GM21423 (cell line): Measurements from ENCODE around the gene IGSF9B.

ENCODE experiments used
- ATAC-seq: cut with Tn5 transposase; IDR thresholded peaks from one replicate; pipeline ENCODE4 v1.9.1; 2021; ENCODE audit warnings: mild to moderate bottlenecking, moderate library complexity; ENCODE audit not compliant: unreplicated experiment

The IGSF9B gene

DNA sequence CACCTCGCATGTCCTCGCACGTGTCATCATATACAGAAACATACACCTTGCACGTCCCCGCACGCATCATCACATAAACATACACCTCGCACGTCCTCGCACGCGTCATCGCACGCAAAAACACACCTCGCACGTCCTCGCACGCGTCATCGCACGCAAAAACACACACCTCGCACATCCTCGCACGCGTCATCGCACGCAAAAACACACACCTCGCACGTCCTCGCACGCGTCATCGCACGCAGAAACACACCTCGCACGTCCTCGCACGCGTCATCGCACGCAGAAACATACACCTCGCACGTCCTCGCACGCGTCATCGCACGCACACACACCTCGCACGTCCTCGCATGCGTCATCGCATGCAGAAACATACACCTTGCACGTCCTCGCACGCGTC is 16.7 kb downstream of the IGSF9B start:
- ATAC-seq, result no peak

DNA sequence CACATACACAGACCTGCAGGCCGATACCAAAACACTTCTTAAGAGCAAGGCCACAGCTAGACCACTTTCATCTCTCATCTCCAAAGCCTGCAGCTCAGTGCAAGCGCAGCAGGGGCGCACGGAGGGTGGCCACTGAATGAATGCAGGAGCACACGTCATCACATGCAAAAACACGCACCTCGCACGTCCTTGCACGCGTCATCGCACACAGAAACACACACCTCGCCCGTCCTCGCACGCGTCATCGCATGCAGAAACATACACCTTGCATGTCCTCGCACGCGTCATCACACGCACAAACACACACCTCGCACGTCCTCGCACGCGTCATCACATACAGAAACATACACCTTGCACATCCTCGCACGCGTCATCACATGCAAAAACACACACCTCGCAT is 17.2 kb downstream of the IGSF9B start:
- no peak for ATAC-seq

DNA sequence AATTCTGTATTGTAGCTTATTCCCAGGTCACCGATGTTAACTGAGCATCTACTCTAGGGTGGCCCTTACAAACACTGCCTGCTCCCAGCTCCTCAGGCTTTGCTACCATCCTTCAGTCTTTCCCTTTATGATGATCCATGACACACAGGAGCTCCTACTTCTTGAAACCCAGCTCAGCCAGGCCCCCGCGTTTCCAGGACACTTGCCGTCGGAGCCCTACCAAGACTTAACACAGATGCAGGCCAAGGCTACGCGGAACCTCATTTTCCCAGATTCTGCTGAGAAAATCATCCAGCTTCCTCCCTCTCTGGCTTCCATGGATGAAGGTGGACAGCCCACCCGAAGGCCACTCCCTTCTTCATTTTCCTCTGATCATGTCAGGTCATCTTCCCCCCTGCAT is 18.6 kb downstream of the IGSF9B start:
- no peak for ATAC-seq

DNA sequence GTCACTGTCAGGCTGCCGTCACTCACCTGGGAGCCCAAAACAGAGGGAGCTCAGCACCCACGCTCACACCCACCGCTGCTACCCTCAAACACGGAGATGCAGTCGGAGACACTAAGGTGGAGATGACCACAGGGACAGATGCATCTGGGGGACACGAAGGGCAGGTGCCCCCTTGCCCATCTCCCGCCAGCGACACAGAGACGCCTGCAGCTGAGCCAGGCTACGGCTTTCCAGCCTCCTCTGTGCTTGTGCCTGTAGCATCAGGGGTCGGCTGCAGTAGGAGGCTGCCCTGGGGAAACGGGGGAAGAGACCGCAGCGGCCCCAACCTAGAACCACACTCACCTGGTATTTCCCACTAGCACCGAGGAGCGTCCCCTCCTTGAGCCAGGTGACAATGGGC is 19.3 kb downstream of the IGSF9B start:
- no peak for ATAC-seq

DNA sequence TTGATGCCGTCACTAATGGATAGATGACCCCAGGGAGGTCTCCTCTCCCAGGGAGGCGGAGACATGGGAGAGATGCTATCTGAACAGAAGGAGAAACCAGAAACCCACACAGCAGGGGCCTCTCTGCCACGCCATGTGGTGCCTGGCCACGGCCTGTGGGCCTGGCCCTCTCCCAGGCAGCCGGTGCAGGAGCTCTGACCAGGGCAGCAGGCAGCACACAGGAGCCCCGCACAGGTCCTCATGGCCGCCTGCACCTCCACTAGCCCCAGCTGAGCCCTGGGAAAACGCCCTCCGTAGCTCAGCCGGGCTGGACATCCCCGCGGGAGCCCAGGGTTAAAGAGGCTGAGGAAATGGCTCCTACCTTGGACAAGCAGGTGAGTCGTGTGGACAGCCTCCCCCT is 19.8 kb downstream of the IGSF9B start:
- ATAC-seq, result no peak

DNA sequence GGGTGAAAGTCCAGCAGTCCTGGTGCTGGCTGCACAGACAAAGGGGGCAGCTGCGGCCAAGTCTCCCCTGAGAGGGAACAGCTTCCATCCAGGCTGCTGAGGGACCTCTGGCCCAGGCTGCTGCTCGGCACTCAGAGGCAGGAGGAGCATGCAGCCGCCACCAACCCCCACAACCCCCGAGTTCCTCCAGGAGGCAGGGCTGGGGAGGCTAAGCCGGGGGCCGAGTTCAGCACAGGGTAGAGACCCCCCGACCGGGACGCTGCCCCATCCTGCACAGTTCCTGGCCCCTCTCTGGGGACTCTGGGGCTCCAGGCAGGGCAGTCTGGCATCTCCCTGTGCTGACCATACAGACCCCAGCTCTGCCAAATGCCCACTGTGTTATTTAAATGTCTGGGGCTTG is 20.2 kb downstream of the IGSF9B start:
- ATAC-seq, result no peak

DNA sequence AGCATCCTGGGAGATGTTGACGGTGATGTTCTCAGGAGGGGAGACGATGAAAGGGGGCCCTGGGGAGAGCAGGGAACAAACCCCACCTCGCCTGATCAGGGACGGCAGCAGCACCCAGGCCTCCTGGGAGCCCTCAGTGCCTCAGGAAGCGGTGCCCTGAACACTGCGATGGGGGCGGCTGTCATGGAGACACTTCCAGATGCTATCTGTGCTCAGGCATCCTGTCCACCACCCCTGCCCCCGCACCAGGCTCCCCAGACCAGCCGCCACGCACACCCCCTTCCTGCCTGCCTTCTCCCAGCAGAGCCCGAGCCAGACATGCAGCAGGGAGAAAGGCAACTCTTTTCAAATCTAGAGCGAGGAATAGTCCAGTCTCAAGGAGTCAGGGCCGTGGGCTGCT is 20.6 kb downstream of the IGSF9B start:
- ATAC-seq, result no peak

DNA sequence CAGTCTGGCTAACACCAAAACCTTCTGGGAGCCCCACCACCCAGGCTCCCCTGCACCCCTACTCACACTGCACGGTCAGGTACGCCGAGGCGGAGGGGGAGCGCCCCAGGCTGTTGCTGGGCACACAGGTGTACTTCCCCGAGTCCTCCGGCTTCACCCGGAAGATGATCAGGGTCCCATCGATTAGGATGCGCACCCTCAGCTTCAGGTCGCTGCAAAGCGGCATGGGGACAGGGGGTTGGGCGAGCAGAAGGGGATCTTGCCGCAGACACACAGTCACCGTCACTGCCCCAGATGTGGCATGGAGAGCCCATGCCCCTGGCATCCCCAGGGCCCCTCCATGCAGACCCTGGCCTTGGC is 21.2 kb downstream of the IGSF9B start:
- ATAC-seq, result no peak

DNA sequence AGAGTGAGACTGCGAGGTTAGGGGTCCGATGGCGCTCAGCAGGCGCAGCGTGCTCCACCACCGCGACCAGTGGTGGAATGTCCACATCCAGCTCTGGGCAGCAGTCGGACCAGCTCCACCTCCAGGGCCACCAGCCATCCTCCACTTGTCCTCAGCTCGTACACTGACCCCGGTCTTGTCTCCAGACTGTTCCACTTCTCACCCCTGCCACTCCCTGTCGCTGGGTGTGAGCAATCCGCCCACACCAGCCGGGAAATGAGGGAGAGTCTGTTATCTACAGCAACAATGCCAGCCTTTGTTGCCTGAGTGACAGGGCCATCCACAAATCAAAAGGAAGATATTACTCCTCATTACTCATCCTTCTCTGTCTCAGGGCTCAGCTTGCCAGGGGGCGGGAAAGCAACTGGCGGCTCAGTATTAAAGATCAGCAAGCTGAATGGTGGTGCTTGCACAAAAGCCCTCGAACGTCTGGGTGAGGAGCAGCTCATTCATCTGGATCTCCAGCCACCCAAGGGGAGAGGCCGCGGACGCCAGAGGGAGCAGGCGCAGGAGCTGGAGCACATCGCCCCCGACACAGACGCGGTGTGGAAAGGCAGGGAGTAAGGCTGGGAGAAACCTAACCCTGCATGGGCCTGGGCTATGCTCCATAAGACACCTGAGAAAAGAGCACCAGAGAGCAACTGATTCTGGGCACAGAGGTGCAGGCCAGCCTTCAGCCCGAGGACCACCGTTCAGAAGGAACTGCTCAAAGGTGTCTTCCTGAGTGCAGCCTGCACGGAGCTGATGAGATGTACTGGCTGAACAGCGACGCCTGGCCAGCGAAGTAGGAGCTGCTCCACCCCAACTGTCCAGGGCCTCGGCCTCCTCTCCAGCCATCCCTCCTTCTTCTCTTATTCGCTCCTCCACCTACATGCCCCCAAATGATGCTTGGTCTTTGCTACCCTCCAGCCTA is 21.9 kb downstream of the IGSF9B start:
- ATAC-seq, result no peak

DNA sequence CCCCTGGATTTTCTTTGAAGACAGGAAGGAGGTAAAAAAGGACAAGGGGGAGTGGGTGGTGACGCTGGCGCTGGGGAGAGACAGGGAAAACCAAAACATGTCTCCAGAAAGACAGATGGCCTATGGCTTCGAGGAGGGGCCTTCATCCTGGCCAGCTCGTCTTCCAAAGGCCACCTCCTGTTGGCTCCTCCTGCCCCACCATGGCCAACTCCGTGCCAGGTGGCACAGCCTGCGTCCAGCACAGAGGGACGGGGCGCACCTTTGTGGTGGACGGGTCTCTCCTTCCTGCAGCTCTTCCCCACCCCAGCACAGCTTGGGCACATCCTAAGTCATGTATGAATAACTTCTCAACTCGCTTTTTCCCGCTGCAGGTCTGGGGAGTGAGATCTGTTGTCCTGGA is 22.7 kb downstream of the IGSF9B start:
- ATAC-seq, result no peak

DNA sequence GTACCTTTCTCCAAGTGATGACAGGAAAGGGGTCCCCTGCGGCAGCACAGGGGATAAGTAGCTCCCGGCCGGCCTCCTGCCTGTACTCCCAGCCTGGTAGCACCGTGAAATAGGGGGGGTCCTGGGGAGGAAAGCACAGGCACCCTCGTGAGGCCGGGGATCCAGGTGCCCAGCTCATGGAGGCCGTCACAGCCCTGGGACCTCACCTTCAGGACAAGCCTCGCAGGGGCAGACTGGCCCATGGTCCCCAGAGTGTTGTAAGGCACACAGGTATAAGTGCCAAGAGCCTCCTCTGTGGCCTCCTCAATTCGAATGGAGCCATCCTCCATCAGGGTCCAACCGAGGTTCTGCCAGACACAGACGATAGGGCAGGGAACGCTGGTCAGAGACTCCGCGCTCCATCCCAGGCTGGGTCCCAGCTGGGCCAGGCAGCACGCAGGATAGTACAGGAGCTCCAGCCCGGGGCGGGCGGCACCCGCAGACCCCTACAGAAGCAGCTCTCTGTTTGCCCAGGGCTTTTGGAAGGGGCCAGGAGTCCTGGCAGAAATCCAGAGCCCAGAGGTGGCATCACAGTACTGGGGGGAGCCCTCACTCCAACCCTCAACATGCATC is 25.2 kb downstream of the IGSF9B start:
- ATAC-seq, result no peak

DNA sequence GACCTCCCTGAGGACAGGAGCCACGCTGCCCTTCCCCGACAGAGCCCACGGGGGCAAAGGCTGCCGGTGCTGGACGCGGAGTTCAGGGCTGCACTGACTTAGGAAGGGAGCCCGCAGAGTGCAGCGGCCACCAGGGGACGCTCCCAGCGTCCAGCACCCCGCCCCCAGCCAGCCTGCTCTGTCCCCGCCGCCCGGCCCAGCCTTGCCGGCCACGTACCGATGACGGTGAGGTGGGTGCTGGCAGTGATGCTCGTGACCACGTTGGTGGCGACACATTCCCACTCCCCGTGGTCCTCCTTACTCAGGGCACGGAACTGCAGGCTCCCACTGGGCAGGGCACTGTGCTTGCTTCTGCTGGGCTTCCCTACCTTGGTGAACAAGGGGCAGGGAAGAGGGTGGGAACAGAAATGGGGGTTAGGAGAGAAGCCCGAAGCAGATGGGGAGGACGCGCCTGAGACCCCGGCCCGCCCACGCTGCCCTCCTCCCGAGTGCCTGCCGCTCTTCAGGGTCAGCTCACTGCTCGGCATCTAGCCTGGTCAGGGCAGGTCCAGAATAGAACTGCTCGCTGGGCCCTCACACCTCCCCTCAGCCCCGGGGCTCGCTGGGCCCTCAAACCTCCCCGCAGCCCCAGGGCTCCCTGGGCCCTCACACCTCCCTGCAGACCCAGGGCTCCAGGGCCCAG is 25.9 kb downstream of the IGSF9B start:
- no peak for ATAC-seq

DNA sequence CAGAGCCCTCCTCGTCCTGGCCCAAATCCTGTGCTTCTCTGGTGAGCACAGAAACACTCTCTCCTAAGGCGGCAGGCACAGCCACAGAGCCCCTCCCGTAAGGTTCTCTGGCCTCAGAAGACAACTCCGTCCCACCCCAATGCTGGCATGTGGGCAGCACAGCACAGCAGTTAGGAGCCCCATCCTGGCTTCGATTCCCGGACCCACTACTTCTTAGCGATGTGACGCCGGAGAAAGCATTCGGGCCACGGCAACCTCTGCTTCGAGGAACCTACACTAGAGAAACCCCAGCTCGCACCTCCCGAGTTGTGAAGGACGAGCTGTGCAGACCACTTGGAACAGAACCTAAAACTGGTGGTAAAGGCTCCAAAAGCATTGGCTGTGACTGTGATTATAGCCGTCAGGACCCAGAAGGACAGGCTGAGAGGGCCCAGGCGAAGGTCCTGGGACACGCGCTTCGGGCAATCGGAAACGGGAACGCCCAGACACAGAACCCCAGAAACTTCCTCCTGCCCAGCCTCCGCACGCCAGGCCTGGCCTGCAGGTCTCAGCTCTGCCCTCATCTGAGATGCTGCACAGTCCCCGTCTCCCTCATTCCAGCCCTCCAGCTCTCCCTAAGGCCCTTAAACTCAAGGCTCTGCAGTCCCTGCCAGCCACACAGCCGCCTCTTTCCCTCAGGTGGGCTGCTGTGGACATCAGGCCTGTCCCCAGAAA is 26.6 kb downstream of the IGSF9B start:
- ATAC-seq, result no peak

DNA sequence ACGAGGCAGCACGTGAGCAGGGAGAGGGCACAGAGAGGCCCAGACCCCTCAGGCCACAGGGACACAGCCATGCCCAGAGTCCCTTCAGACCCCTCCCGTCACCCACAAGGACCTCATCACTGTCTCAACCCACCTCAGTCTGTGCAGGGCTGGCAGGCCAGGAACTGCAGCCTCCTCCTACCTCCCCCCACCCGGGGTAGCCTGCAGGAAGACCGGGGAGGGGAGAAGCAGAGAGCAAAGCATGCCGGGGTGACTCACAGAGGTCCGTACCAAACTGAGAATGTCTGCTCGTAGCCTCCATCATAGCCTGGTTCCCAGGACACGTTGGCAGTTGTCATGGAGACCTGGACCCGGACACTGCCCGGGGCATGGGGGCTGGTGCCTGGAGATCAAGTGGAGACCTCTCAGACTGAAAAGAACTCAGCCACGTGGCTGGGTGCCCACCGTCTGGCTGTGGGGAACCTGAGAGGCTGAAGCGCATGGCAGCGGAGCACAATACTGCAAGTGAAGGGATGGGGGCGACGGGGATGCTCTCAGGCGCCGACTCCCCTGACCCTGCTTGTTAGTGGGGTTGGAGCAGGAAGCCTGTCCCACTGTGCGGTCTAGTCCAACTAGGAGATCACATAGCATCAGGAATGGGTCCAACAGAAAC is 27.2 kb downstream of the IGSF9B start:
- no peak for ATAC-seq

DNA sequence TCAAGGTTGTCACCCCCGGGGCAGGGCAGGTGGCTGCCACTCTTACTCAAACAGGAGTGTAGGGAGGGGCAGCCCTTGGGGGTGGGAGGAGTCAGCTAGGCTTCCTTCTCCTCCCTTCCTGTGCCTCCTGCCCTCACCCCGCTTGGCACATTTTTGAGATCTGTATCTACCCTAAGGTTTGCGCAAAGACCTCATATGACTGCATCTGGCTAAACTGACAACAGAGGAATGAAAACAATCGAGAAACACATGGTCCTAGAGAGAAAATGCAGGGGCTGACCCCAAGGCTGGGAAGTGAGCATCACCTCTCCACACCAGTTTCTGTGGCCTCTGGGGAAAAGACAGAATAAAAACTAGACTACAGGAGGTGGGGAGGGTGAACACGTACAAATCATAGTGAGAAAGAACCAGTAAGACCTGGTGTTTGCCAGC is 28.1 kb downstream of the IGSF9B start:
- no peak for ATAC-seq

DNA sequence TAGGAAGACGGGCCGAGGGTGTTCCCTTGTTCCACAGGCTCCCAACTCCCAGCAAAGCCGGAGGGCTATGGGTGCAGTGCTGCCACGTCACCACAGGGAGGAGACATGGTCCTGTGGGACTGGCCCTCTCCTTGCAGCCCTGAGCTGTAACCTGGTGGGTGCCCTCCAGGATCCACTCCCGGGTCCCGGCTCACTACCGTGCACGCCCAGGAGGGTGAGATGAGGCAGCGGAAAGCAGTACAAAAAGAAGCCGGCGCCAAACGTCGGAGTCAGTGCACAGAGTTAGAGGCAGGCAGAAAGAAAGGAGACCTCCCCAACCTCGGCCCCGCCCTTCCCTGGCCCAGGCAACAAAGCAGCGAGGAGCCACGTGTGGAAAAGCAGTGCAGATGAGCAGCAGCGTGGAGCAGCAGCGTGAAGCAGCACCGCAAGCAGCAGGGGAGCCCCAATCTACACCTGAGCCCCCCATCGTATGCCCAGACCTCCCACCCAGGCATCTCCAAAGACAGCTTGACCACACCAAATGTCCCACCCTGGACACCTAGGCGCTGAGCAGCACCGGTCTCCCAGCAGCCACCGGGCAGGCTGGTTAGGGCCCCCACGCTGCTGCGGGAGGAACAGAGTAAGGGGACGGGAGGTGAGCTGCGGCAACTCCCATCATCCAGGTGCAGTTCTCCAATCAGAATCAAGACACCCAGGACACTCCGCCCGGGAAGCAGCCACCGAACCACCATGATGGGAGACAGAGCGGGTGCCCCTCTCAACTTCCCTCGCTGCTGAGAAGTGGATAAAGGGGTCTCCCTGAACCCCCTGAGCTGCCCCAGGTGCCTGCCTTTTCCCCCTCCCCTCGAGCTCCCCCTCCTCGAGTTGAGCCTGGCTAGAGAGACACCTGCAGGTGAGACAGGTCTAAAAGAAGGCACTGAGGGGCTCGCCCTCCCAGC is 28.8 kb downstream of the IGSF9B start:
- ATAC-seq, result peak; percentile 71

DNA sequence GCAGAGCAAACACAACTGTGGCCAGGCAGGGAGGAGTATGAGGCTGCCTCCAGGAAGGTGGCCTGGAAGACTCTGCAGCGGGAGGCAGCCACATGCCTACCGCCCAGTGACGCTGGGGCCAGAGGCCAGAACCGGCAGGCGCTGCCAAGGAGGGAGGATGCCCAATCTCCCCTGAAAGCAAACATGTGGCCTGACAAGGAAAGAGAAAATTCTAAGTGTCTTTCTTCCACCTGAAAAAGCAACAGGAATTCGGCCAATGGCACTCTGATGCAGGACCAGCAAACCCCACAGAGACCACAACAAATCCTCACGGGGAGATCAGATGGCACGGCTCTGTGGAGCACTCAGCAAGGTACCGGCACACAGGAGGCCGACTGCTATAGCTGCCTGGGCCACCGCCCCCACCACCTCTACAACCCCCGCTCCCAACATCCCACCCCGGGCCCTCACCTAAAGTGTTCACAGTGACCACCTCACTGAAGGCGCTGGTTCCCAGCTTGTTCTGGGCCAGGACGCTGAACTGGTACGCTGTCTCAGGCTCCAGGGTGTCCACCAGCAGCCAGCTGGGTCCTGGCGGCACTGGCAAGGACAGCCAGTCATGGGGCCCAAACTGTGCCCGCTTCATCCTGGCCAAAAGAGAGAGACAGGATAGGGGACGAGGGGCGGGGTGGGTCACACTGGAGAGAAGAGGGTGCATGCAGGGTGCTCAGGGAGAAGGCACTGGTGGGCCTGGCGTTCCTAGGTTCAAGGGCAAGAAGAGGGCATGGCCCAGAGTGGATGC is 30.1 kb downstream of the IGSF9B start:
- no peak for ATAC-seq

DNA sequence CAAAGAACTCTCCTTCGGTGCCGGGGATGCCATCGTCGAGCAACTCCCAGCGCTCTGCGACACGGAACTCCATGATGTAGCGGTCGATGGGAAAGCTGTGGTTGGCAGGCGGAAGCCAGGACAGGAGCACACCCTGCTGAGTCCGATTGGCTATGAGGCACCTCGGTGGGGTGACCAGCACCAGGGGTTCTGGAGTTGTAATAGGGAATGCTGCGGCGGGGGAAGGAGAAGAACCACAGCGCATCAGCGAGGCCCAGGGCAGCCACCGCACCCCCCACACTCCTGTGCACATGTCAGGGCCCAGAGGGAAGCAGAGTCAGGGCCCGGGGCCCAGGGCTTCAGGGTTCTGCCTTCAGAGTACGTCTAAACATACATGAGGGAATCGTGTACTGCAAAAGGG is 31.0 kb downstream of the IGSF9B start:
- ATAC-seq, result no peak

DNA sequence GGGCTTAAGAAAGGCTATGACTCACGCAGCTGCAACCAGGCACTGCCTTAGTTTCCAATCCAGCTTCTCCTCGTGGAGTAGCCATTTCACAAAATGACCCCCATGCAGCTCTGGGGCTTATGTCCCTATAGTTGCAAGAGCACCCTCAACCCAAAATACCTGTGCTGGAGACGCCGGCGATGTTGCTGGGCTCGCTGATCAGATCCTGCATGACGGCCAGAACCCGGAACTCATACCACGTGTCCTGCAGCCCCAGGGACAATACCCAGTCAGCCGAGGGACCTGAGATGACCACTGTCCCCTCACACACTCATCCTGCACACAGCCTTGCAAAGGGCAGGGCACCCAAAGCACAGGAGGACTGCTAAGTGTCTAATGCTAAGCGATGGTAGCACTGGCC is 32.1 kb downstream of the IGSF9B start:
- no peak for ATAC-seq
